Measurements from ENCODE around the gene IRX1.

DNA sequence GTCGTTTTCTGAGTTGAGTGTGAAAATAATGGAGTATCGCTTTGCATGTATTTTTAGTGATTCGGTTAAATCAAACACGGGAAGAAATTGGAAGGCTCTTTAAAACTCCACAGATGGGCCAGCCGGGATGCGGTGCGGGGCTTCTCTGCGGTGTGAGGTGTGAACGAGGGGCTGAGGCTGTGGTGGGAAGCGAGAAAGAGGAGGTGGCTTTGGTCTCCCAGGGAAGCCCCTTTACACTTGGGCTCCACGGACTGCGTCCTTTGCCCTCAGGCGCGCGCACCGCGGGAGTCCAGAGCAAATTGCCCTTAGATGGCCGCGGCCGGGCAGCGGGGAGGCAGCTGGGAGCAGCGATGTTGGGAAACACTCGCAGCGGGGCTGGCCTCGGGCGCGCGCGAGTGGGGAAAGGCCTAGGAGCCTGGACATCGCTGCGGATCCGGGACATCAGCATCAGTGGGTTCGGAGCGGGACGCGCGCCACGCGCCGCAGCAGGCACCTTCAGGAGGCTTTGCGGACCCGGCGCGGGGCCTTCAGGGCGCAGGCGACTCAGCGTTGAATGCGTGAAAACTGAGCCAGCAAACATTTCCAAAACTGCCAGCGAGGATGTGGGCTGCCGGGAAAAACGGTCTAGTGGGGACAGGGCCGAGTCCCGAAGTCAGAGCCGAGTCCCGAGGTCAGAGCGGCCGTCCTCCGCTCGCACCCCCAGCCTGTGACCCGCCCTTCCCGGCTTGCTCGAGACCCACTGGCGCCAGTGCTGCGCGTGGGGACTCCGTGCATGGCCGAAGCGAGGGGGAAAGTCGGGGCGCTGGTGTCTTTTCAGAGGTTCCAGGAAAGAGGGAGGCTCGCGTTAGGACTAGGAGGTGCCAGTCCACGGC lies 6.5 kb downstream of the IRX1 start:
- no peak for TF ChIP-seq POLR2A (IDR thresholded peaks at IDR 0.05)
- TF ChIP-seq, protein P1, sequence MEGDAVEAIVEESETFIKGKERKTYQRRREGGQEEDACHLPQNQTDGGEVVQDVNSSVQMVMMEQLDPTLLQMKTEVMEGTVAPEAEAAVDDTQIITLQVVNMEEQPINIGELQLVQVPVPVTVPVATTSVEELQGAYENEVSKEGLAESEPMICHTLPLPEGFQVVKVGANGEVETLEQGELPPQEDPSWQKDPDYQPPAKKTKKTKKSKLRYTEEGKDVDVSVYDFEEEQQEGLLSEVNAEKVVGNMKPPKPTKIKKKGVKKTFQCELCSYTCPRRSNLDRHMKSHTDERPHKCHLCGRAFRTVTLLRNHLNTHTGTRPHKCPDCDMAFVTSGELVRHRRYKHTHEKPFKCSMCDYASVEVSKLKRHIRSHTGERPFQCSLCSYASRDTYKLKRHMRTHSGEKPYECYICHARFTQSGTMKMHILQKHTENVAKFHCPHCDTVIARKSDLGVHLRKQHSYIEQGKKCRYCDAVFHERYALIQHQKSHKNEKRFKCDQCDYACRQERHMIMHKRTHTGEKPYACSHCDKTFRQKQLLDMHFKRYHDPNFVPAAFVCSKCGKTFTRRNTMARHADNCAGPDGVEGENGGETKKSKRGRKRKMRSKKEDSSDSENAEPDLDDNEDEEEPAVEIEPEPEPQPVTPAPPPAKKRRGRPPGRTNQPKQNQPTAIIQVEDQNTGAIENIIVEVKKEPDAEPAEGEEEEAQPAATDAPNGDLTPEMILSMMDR (IDR thresholded peaks at IDR 0.05): no peak

All from body of pancreas (tissue), 4 donors.